Suprapubic skin (tissue), 4 donors: ENCODE results near the gene NR2F1-AS1. TPM values are rescaled to one million over a fixed set of nuclear protein-coding genes. Genes with fewer than 3 reads are reported as not detected.

Experiments used
- DNase-seq, 2 donors: peaks; one replicate each; pipeline ENCODE4 v3.0.0-alpha.2; 2019; ENCODE audit warnings: low spot score in 2 of 2
- H3K27ac ChIP-seq: fragments of 200-600 bp; sonication (generic); one replicate; pipeline ENCODE4 v1.5.1; 2019
- H3K27me3 ChIP-seq: fragments of 200-600 bp; sonication (generic); one replicate; pipeline ENCODE4 v1.5.1; 2019
- H3K36me3 ChIP-seq: fragments of 200-600 bp; sonication (generic); one replicate; pipeline ENCODE4 v1.5.1; 2019
- H3K4me1 ChIP-seq: fragments of 200-600 bp; sonication (generic); one replicate; pipeline ENCODE4 v1.5.1; 2019
- H3K4me3 ChIP-seq: fragments of 200-600 bp; sonication (generic); one replicate; pipeline ENCODE4 v1.5.1; 2019; ENCODE audit warnings: mild to moderate bottlenecking
- H3K9me3 ChIP-seq: fragments of 200-600 bp; sonication (generic); one replicate; pipeline ENCODE4 v1.5.1; 2019
- EP300 ChIP-seq: sonication (generic); formaldehyde crosslinking; IDR thresholded peaks from one replicate; pipeline ENCODE4 v1.6.1; 2017; ENCODE audit warnings: antibody characterized with exemption
- POLR2A ChIP-seq, 2 donors: fragments of 450-650 bp; IDR thresholded peaks; one replicate each; pipeline ENCODE4 v1.6.1; 2017; ENCODE audit warnings: antibody characterized with exemption in 2 of 2, mild to moderate bottlenecking in 2 of 2, moderate library complexity in 2 of 2
- POLR2AphosphoS5 ChIP-seq, 3 donors: sonication (generic); formaldehyde crosslinking; IDR thresholded peaks; one replicate each; pipeline ENCODE4 v1.6.1; 2017; ENCODE audit warnings: antibody characterized with exemption in 3 of 3
- WGBS: methylation state at CpG from one replicate; pipeline ENCODE4 v1.1.5; 2018; 5-methylcytosine and 5-hydroxymethylcytosine counted together
- total RNA-seq, 4 donors: library from RNA; depleted of rRNA; stranded (reverse); fragments of >200 nt; gene quantifications; one replicate each; pipeline ENCODE4 v1.1.0, GENCODE V29; 2016
- TF ChIP-seq, protein P1 (sequence below), 2 donors: fragments of 200-600 bp in 1 of 2; fragments of 450-650 bp in 1 of 2; sonication (generic) in 1 of 2; IDR thresholded peaks; one replicate each; pipeline ENCODE4 v1.5.1; 2016 to 2019; ENCODE audit warnings: antibody characterized with exemption in 2 of 2, mild to moderate bottlenecking in 1 of 2, moderate library complexity in 1 of 2

NR2F1-AS1 gene
- total RNA-seq, 4 donors from 2014 or later = 0.76 to 1.4 (median 1.2) TPM

DNA sequence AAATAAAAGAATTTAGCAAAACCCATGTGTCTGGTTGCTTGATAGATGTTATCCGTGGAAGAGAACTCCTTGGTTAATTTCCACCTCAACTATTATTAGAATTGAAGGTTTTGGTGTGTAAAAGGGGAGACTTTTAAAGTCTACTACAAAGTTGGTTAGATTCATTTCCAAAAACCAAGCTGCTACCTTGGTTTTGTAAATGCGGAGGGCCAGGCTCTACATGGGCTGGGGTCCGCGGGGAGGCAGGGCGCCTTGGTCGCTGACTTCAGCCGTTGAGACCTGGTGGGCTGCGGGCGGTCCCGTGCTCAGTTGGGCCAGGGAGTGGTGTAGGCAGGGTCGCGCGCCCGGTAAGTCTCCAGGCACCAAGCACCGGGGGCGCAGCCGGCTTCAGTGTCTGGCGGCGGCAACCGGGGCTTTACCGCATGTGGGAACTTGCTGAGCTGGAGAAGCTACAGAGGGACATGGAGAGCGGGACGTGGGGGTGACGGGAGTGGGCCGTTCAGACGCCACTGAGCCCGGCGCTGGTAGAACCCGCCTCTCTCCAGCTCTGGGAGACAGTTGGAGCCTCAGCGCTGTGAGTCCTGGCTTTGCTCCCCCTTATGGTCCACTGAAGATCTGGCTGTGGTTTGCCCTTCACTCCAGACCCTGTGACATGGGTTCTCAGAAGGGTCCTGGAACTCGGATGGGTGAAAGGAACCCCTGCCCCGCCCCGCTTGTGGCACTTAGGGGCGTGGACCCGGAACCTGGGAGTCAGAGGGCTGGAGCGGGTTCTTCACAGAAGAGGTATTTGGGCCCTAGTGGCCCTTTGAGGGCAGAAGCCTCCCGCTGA is 13.8 kb upstream of the NR2F1-AS1 start:
- no peak for TF ChIP-seq POLR2A (IDR thresholded peaks at IDR 0.05)
- no peak overlapping the region for H3K27ac ChIP-seq
- no peaks in the 10 kb centered on the region for H3K36me3 ChIP-seq
- peaks cover 70% of the 10 kb centered on the region for H3K27me3 ChIP-seq
- no peaks in the 10 kb centered on the region for H3K9me3 ChIP-seq
- DNase-seq = no peak
- WGBS = 55% methylated on average over 16 of the region's 37 CpGs
- peaks cover 13% of the 10 kb centered on the region for H3K4me1 ChIP-seq
- H3K4me3 ChIP-seq = no peak overlapping the region

DNA sequence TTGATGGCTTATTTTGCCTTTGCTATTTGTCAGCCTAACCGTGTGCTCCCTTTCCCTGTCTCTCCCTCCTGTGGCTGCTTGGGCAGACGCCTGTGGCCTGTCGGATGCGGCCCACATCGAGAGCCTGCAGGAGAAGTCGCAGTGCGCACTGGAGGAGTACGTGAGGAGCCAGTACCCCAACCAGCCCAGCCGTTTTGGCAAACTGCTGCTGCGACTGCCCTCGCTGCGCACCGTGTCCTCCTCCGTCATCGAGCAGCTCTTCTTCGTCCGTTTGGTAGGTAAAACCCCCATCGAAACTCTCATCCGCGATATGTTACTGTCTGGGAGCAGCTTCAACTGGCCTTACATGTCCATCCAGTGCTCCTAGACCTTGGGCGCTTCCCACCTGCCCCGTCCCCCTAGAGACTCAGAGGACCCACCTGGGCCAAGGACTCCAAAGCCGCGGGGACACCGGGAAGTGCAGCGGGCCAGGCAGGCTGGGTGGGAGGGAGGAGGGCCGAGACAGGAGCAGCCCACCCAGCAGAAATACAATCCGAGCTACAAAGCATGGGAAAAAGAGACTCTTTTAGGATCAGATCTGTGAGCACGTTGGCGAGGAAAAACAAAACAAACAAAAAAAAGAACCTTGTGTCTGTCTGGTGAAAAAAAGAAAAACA is 12.6 kb upstream of the NR2F1-AS1 start:
- no peak for TF ChIP-seq POLR2AphosphoS5 (IDR thresholded peaks at IDR 0.05)
- no peak for TF ChIP-seq POLR2A (IDR thresholded peaks at IDR 0.05)
- TF ChIP-seq, protein P1, sequence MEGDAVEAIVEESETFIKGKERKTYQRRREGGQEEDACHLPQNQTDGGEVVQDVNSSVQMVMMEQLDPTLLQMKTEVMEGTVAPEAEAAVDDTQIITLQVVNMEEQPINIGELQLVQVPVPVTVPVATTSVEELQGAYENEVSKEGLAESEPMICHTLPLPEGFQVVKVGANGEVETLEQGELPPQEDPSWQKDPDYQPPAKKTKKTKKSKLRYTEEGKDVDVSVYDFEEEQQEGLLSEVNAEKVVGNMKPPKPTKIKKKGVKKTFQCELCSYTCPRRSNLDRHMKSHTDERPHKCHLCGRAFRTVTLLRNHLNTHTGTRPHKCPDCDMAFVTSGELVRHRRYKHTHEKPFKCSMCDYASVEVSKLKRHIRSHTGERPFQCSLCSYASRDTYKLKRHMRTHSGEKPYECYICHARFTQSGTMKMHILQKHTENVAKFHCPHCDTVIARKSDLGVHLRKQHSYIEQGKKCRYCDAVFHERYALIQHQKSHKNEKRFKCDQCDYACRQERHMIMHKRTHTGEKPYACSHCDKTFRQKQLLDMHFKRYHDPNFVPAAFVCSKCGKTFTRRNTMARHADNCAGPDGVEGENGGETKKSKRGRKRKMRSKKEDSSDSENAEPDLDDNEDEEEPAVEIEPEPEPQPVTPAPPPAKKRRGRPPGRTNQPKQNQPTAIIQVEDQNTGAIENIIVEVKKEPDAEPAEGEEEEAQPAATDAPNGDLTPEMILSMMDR (IDR thresholded peaks at IDR 0.05) = no peak
- TF ChIP-seq EP300 = no peak
- H3K4me1 ChIP-seq = peaks cover 13% of the 10 kb centered on the region
- no peak overlapping the region for H3K4me3 ChIP-seq
- no peaks in the 10 kb centered on the region for H3K36me3 ChIP-seq
- H3K9me3 ChIP-seq = no peaks in the 10 kb centered on the region
- peaks cover 60% of the 10 kb centered on the region for H3K27me3 ChIP-seq
- DNase-seq = no peak
- WGBS = 73% methylated on average over 28 of the region's 30 CpGs
- H3K27ac ChIP-seq = no peak overlapping the region

GRCh38 chr5:93592883-93593282 is 11.9 kb upstream of the NR2F1-AS1 start:
- Histone ChIP-seq H3K27me3 (peaks cover 60% of the 10 kb centered on the region), H3K27ac (no peak overlapping the region), H3K36me3 (no peaks in the 10 kb centered on the region), H3K9me3 (no peaks in the 10 kb centered on the region), H3K4me3 (no peak overlapping the region), H3K4me1 (peaks cover 13% of the 10 kb centered on the region)
- DNase-seq = no peak
- WGBS = 77% methylated on average over 5 of the region's 5 CpGs
- TF ChIP-seq POLR2AphosphoS5 (IDR thresholded peaks at IDR 0.05) (no peak), EP300 (no peak)

GRCh38 chr5:93591323-93591945 is 10.4 kb upstream of the NR2F1-AS1 start:
- Histone ChIP-seq H3K4me1 (peaks cover 2% of the 10 kb centered on the region), H3K9me3 (no peaks in the 10 kb centered on the region), H3K27ac (no peak overlapping the region), H3K4me3 (no peak overlapping the region), H3K27me3 (peaks cover 57% of the 10 kb centered on the region), H3K36me3 (no peaks in the 10 kb centered on the region)
- no peak for DNase-seq
- TF ChIP-seq POLR2A (IDR thresholded peaks at IDR 0.05) (no peak), EP300 (no peak), POLR2AphosphoS5 (IDR thresholded peaks at IDR 0.05) (no peak)
- TF ChIP-seq, protein P1 (IDR thresholded peaks at IDR 0.05) = no peak
- WGBS = 89% methylated on average over 4 of the region's 4 CpGs

DNA sequence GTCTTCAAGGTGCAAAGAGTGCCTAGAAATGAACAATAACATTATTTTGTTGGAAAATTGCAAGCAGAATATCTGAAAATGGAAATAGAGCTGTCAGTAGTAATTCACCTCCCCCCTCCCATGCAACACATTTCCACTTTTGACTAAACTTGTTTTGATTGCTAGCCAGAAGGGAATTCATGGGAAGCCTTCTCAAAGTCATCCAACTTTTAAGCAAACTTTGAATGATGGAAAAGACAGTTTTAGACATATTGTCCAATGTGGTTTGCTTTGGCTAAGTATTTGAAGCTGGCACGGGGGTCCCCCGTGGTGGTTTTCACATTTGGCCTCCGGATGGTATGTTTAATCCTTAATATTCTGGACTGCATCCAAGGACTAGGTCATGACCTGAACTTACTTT is 9.5 kb upstream of the NR2F1-AS1 start:
- 69% methylated on average over 3 of the region's 3 CpGs for WGBS
- TF ChIP-seq, protein P1 (IDR thresholded peaks at IDR 0.05) = no peak
- TF ChIP-seq POLR2A (IDR thresholded peaks at IDR 0.05) (no peak), POLR2AphosphoS5 (IDR thresholded peaks at IDR 0.05) (no peak), EP300 (no peak)
- Histone ChIP-seq H3K36me3 (no peaks in the 10 kb centered on the region), H3K4me1 (peaks cover 4% of the 10 kb centered on the region), H3K4me3 (no peak overlapping the region), H3K27ac (no peak overlapping the region), H3K27me3 (peaks cover 57% of the 10 kb centered on the region), H3K9me3 (no peaks in the 10 kb centered on the region)
- DNase-seq = no peak

DNA sequence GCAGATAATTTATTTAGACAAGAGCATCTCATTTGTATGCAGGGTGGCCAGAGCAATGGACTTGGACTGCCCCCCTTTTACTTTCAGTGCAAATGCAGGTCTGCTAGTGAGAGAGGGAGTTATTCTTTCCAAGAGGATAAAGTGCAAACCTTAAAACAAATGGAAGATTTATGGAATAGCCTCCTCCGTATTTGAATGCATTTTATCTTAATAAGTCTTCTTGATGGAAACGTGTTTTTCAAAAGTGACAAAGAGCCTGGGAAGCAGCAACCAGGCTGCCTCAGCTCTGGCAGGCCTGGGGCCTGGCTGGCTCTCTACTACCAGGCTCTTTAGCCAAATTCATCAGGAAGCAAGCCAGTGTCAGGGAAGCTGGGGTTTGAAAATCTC is 8.8 kb upstream of the NR2F1-AS1 start:
- H3K4me3 ChIP-seq = no peak overlapping the region
- no peak for TF ChIP-seq POLR2A (IDR thresholded peaks at IDR 0.05)
- no peaks in the 10 kb centered on the region for H3K36me3 ChIP-seq
- no peak overlapping the region for H3K27ac ChIP-seq
- no peaks in the 10 kb centered on the region for H3K9me3 ChIP-seq
- DNase-seq = no peak
- H3K27me3 ChIP-seq = peaks cover 56% of the 10 kb centered on the region
- WGBS = 72% methylated on average over 2 of the region's 2 CpGs
- peaks cover 8% of the 10 kb centered on the region for H3K4me1 ChIP-seq
